Stimulated activated CD4-positive, alpha-beta T cell treated with anti-CD3 and anti-CD28 coated beads, TNF-alpha, amount 100 ng/mL, for 24 hours (primary cell): Measurements from ENCODE around the gene MIP.
"Not testable (repeated sequence)": the region's sequence is repeated elsewhere in the genome, so short reads cannot be mapped to it uniquely, and the experiment has no call there.

ENCODE experiments used
- DNase-seq, 3 experiments: peaks; one replicate each; pipeline ENCODE4 v3.0.0-alpha.2; 2020; ENCODE audit warnings: low read depth in 3 of 3

The MIP gene

GRCh38 chr12:56468216-56469006 lies 14.0 kb upstream of the MIP start, which contains the start of gene SPRYD4:
TSS of gene SPRYD4 (plus strand) at chr12:56468578. CDS start at chr12:56468592, 14 bp downstream.
- DNase-seq, result peak; percentile 87 to 91 (median 88)

- no peak for DNase-seq
Measured at GRCh38 chr12:56462565-56462964, 8.1 kb upstream of the MIP start.

GRCh38 chr12:56461235-56462159 lies 7.0 kb upstream of the MIP start:
- DNase-seq, result no peak

- DNase-seq, result no peak
Measured at GRCh38 chr12:56457817-56458216, 3.4 kb upstream of the MIP start.

- DNase-seq, result no peak
Measured at GRCh38 chr12:56451147-56451546, 3.3 kb downstream of the MIP start.

- DNase-seq, result no peak
Measured at GRCh38 chr12:56450241-56450640, 4.2 kb downstream of the MIP start.

- no peak for DNase-seq
Measured at GRCh38 chr12:56449622-56449984, 4.9 kb downstream of the MIP start.

GRCh38 chr12:56448860-56449621 lies 5.4 kb downstream of the MIP start, which contains the start of gene TIMELESS:
TSS of gene TIMELESS (minus strand) at chr12:56449426. CDS start at chr12:56434170, 15,256 bp downstream.
- DNase-seq, result peak; percentile 71 to 84 (median 76)

GRCh38 chr12:56443208-56443607 lies 11.2 kb downstream of the MIP start:
- not testable (repeated sequence) for DNase-seq

- DNase-seq, result no peak
Measured at GRCh38 chr12:56437430-56438176, 16.9 kb downstream of the MIP start.

- DNase-seq, result no peak
Measured at GRCh38 chr12:56434828-56435227, 19.6 kb downstream of the MIP start.

- DNase-seq, result no peak
Measured at GRCh38 chr12:56431850-56432249, 22.6 kb downstream of the MIP start.

GRCh38 chr12:56431288-56431687 lies 23.2 kb downstream of the MIP start:
- no peak for DNase-seq

- DNase-seq, result no peak
Measured at GRCh38 chr12:56425940-56426438, 28.5 kb downstream of the MIP start.

- no peak for DNase-seq
Measured at GRCh38 chr12:56425193-56425592, 29.3 kb downstream of the MIP start.

GRCh38 chr12:56420411-56420810 lies 34.0 kb downstream of the MIP start:
- no peak for DNase-seq

GRCh38 chr12:56417739-56418138 lies 36.7 kb downstream of the MIP start:
- no peak for DNase-seq

GRCh38 chr12:56414401-56414800 lies 40.1 kb downstream of the MIP start:
- DNase-seq, result no peak

GRCh38 chr12:56413392-56413791 lies 41.1 kb downstream of the MIP start:
- no peak for DNase-seq

- no peak for DNase-seq
Measured at GRCh38 chr12:56411781-56412639, 42.4 kb downstream of the MIP start.
